NCI-H1417 treated with DMSO at 0.1 percent for 48 hours (cell line): ENCODE data around the gene C1QTNF9B.
"Not testable (repeated sequence)": the region's sequence is repeated elsewhere in the genome, so short reads cannot be mapped to it uniquely, and the experiment has no call there.

ENCODE experiments used
- DNase-seq: peaks from one replicate; lab custom pipeline; 2025; lab: John Stamatoyannopoulos, UW

C1QTNF9B gene

GRCh38 chr13:23897452-23897919 is at the start of gene C1QTNF9B:
C1QTNF9B (minus strand) TSS chr13:23897502.
- DNase-seq = not testable (repeated sequence)

- DNase-seq = no peak
Measured at GRCh38 chr13:23946900-23947299, 49.6 kb upstream of the C1QTNF9B start.

GRCh38 chr13:23946067-23946466 is 48.8 kb upstream of the C1QTNF9B start:
- DNase-seq = no peak

GRCh38 chr13:23945612-23946011 is 48.3 kb upstream of the C1QTNF9B start:
- DNase-seq = no peak

- no peak for DNase-seq
Measured at GRCh38 chr13:23941211-23941610, 43.9 kb upstream of the C1QTNF9B start.

GRCh38 chr13:23939666-23940065 is 42.4 kb upstream of the C1QTNF9B start:
- DNase-seq = not testable (repeated sequence)

- no peak for DNase-seq
Measured at GRCh38 chr13:23934520-23934919, 37.2 kb upstream of the C1QTNF9B start.

GRCh38 chr13:23928985-23929384 is 31.7 kb upstream of the C1QTNF9B start:
- no peak for DNase-seq

- DNase-seq = no peak
Measured at GRCh38 chr13:23923031-23923430, 25.7 kb upstream of the C1QTNF9B start.

GRCh38 chr13:23922005-23922932 is 25.0 kb upstream of the C1QTNF9B start:
- no peak for DNase-seq

GRCh38 chr13:23921451-23921888 is 24.2 kb upstream of the C1QTNF9B start:
- DNase-seq = peak; percentile 2

GRCh38 chr13:23919006-23919405 is 21.7 kb upstream of the C1QTNF9B start:
- DNase-seq = no peak

GRCh38 chr13:23918208-23918607 is 20.9 kb upstream of the C1QTNF9B start:
- no peak for DNase-seq

- no peak for DNase-seq
Measured at GRCh38 chr13:23915308-23915707, 18.0 kb upstream of the C1QTNF9B start.

GRCh38 chr13:23912469-23912868 is 15.2 kb upstream of the C1QTNF9B start:
- DNase-seq = no peak

- no peak for DNase-seq
Measured at GRCh38 chr13:23909606-23910005, 12.3 kb upstream of the C1QTNF9B start.

GRCh38 chr13:23905766-23906165 is 8.5 kb upstream of the C1QTNF9B start:
- no peak for DNase-seq

- no peak for DNase-seq
Measured at GRCh38 chr13:23903906-23904280, 6.6 kb upstream of the C1QTNF9B start.

GRCh38 chr13:23902975-23903905 is 5.9 kb upstream of the C1QTNF9B start:
- DNase-seq = no peak

GRCh38 chr13:23901365-23901764 is 4.1 kb upstream of the C1QTNF9B start:
- DNase-seq = no peak

GRCh38 chr13:23899555-23899954 is 2.3 kb upstream of the C1QTNF9B start:
- no peak for DNase-seq

- DNase-seq = no peak
Measured at GRCh38 chr13:23898101-23898500, 799 bp upstream of the C1QTNF9B start.
